ENCODE measurements around the gene HAAO.

DNA sequence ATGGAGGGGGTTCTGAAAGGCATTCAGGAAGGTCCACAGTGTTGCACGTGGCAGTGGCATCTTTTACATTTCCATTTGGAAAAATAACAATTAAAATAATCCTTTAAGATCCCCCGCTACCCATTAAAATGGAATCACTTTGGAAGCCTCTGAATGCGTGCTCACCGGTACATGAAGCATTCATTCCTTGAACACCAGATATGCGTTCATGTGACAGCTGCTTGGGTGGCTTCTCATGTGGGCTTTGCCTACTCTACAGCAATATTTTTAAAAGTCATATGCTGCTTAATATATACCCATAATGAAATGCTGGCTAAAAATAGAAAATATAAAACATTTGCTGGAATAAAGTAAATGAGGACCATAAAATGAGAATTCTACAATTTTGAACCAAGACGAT, 14.4 kb upstream of the HAAO start:
- no peak for TF ChIP-seq POLR2A (IDR thresholded peaks at IDR 0.05; ENCODE audit: low read length)
- TF ChIP-seq GATA1 (IDR thresholded peaks at IDR 0.05; ENCODE audit: low read depth, low read length) = no peak

Measured in erythroblast (primary cell).